Breast epithelium (tissue), 4 donors: ENCODE data around the gene GRHL3. TPM values are rescaled to one million over a fixed set of nuclear protein-coding genes. Genes with fewer than 3 reads are reported as not detected.

Source experiments
- DNase-seq, 2 donors: peaks; one replicate each; pipeline ENCODE4 v3.0.0-alpha.2; 2019; ENCODE audit warnings: low spot score in 2 of 2
- H3K27ac ChIP-seq, 2 donors: fragments of 200-600 bp; sonication (generic) in 1 of 2; one replicate each; pipeline ENCODE4 v1.5.1; 2016 to 2019; ENCODE audit warnings: mild to moderate bottlenecking in 1 of 2
- H3K27me3 ChIP-seq, 2 donors: fragments of 200-600 bp; sonication (generic) in 1 of 2; one replicate each; pipeline versions ENCODE4 v1.5.1 to v1.6.0; 2017 to 2019; ENCODE audit warnings: control low read depth in 1 of 2, mild to moderate bottlenecking in 1 of 2
- H3K36me3 ChIP-seq: fragments of 200-600 bp; one replicate; pipeline ENCODE4 v1.5.1; 2019
- H3K4me1 ChIP-seq, 2 donors: fragments of 200-600 bp; sonication (generic); one replicate each; pipeline ENCODE4 v1.5.1; 2016 to 2019; ENCODE audit warnings: control low read depth in 1 of 2
- H3K4me3 ChIP-seq, 3 donors: fragments of 200-600 bp; sonication (generic); 1 replicate in 2 of 3; 2 replicates in 1 of 3; pipeline ENCODE4 v1.5.1; 2016 to 2019; ENCODE audit warnings: mild to moderate bottlenecking in 3 of 3, moderate library complexity in 2 of 3
- H3K9me3 ChIP-seq, 2 donors: fragments of 200-600 bp; sonication (generic) in 1 of 2; one replicate each; pipeline ENCODE4 v1.5.1; 2016 to 2019; ENCODE audit warnings: control low read depth in 1 of 2
- CTCF ChIP-seq, 3 donors: fragments of 450-650 bp; IDR thresholded peaks; one replicate each; pipeline ENCODE4 v1.5.1; 2016 to 2017; ENCODE audit warnings: antibody characterized with exemption in 3 of 3, mild to moderate bottlenecking in 3 of 3, moderate library complexity in 3 of 3
- POLR2A ChIP-seq: fragments of 450-650 bp; IDR thresholded peaks from one replicate; pipeline ENCODE4 v1.6.1; 2016; ENCODE audit warnings: antibody characterized with exemption, mild to moderate bottlenecking, moderate library complexity
- POLR2AphosphoS5 ChIP-seq, 3 donors: sonication (generic); formaldehyde crosslinking; IDR thresholded peaks; one replicate each; pipeline ENCODE4 v1.6.1; 2017; ENCODE audit warnings: antibody characterized with exemption in 3 of 3
- intact Hi-C: fragments of 100-400 bp; cut with DNase I; formaldehyde crosslinking; loops from one replicate; pipeline ENCODE4 v1.15.1; 2023; ENCODE audit warnings: low total_unique reads
- total RNA-seq, 3 donors: library from RNA; depleted of rRNA; stranded (reverse); fragments of >200 nt; gene quantifications; one replicate each; pipeline ENCODE4 v1.1.0, GENCODE V29; 2016

GRHL3 gene
- total RNA-seq, 3 donors from 2014 or later, result 0.98 to 4.0 TPM; not detected in 1

GRCh38 chr1:24318615-24319311 is 394 bp upstream of the GRHL3 start:
- Histone ChIP-seq H3K9me3 (no peaks in the 10 kb centered on the region), H3K4me3 (peak overlapping the region in 2 of 3 donors; percentile 34 to 46), H3K4me1 (peaks cover 10 to 23% of the 10 kb centered on the region in 2 donors), H3K27me3 (no peaks in the 10 kb centered on the region), H3K27ac (peak overlapping the region; percentile 67 to 68), H3K36me3 (no peaks in the 10 kb centered on the region)
- DNase-seq, result no peak
- no peak for TF ChIP-seq CTCF (IDR thresholded peaks at IDR 0.05)
- no peak for TF ChIP-seq POLR2A
- TF ChIP-seq POLR2AphosphoS5 (IDR thresholded peaks at IDR 0.05), result no peak
- intact Hi-C loops, result no loop called here

DNA sequence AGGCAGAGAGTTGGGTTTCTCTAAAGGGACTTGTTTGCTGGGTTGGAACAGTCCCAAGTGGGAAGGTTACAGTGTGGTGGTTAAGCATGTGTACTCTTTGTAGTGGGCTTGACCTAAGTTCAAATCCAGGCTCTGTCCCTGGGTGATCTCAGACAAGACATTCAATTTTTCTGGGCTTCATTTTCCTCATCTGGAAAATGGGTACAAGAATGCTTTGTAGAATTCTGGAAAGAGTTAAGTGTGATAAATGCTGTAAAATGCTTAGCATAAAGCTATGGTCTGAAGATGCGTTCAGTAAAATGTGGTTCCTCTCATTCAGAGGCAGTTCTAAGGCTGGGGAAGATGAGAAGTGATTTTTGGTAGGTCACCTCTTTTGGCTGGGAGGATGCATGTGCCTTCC is 805 bp downstream of the GRHL3 start:
- intact Hi-C loops, result no loop called here

GRCh38 chr1:24321126-24321525 is 2.0 kb downstream of the GRHL3 start:
- intact Hi-C loops, result no loop called here
- TF ChIP-seq CTCF (IDR thresholded peaks at IDR 0.05) (no peak), POLR2AphosphoS5 (IDR thresholded peaks at IDR 0.05) (no peak), POLR2A (no peak)
- H3K4me1 ChIP-seq, result peaks cover 10 to 23% of the 10 kb centered on the region in 2 donors
- H3K27ac ChIP-seq, result peak overlapping the region; percentile 90
- DNase-seq, result no peak
- no peaks in the 10 kb centered on the region for H3K36me3 ChIP-seq
- peak overlapping the region in 1 of 3 donors; percentile 81 for H3K4me3 ChIP-seq
- no peaks in the 10 kb centered on the region for H3K27me3 ChIP-seq
- H3K9me3 ChIP-seq, result no peaks in the 10 kb centered on the region

More for the DNA sequence above, 805 bp downstream of the GRHL3 start:
- peaks cover 10 to 23% of the 10 kb centered on the region in 2 donors for H3K4me1 ChIP-seq
- peak overlapping the region in 2 of 3 donors; percentile 34 to 46 for H3K4me3 ChIP-seq
- DNase-seq, result no peak
- no peaks in the 10 kb centered on the region for H3K9me3 ChIP-seq
- no peaks in the 10 kb centered on the region for H3K27me3 ChIP-seq
- no peaks in the 10 kb centered on the region for H3K36me3 ChIP-seq
- TF ChIP-seq POLR2A (no peak), POLR2AphosphoS5 (IDR thresholded peaks at IDR 0.05) (no peak), CTCF (IDR thresholded peaks at IDR 0.05) (no peak)
- H3K27ac ChIP-seq, result peak overlapping the region; percentile 67 to 68

DNA sequence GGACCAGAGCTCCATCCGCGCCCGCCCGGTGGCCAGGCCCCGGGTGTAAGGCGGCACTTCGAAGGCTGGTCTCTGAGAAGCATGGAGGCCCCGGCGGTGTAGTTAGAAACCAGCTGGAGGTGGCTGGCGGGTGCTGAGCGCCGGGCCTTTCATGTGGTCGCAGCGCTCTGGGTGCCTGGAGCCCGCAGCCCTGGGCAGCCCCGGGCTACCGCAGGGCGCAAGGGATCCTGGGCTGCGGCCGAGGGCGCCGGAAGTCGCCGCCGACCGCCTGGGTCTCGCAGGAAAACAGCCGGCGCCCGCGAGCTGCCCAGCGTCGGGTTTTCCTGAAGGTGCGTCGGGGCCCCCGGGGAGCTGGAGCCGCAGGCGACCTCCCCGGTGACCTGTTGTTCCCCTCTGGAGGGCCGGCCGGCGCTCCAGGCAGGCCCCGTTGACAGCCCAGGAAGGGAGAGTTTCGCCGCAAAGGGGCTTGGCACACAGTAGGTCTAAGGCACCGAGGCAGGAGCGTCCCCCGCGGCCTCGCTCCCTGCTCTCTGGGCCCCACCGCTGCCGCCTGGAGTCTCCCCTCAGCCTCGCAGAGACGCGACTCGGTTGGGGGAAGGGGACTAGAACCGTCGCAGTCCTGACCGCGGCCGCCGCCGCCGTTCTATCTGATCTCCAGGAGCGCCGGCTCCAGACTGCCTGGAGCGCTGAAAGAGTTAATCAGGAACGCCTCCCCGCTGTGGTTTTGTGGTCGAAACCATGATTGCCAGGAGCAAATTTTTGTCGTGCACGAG is 2.7 kb downstream of the GRHL3 start:
- H3K36me3 ChIP-seq, result no peaks in the 10 kb centered on the region
- peak overlapping the region; percentile 45 to 81 (median 61) for H3K4me3 ChIP-seq
- peak; percentile 75 to 81 for DNase-seq
- no peaks in the 10 kb centered on the region for H3K27me3 ChIP-seq
- H3K27ac ChIP-seq, result peak overlapping the region; percentile 90
- no peaks in the 10 kb centered on the region for H3K9me3 ChIP-seq
- intact Hi-C loops, result no loop called here
- TF ChIP-seq POLR2AphosphoS5 (IDR thresholded peaks at IDR 0.05) (peak; percentile 15 to 73 (median 49)), POLR2A (peak; percentile 13), CTCF (IDR thresholded peaks at IDR 0.05) (no peak)
- H3K4me1 ChIP-seq, result peaks cover 10 to 23% of the 10 kb centered on the region in 2 donors
